Measurements from ENCODE around the gene UTP11.

Gene UTP11

GRCh38 chr1:38045401-38046332 is 33.1 kb downstream of the UTP11 start:
- DNase-seq (ENCODE audit: low read depth, low spot score) = peak; percentile 80

- DNase-seq (ENCODE audit: low read depth, low spot score) = no peak
These were observed 33.9 kb downstream of the UTP11 start, which contains the start of gene POU3F1 for GRCh38 chr1:38046333-38046883. Gene POU3F1 (minus strand): TSS chr1:38046793. CDS start chr1:38046743, 50 bp downstream.

GRCh38 chr1:38046884-38047602 is 34.5 kb downstream of the UTP11 start:
- peak; percentile 71 for DNase-seq (ENCODE audit: low read depth, low spot score)

GRCh38 chr1:38047603-38048141 is 35.1 kb downstream of the UTP11 start:
- peak; percentile 80 for DNase-seq (ENCODE audit: low read depth, low spot score)

- DNase-seq (ENCODE audit: low read depth, low spot score) = no peak
These were observed 38.0 kb downstream of the UTP11 start for GRCh38 chr1:38050397-38051078.

- no peak for DNase-seq (ENCODE audit: low read depth, low spot score)
These were observed 38.6 kb downstream of the UTP11 start for GRCh38 chr1:38051079-38051543.

- peak; percentile 75 for DNase-seq (ENCODE audit: low read depth, low spot score)
These were observed 40.3 kb downstream of the UTP11 start for GRCh38 chr1:38052750-38053415.

GRCh38 chr1:38053416-38054091 is 41.0 kb downstream of the UTP11 start:
- no peak for DNase-seq (ENCODE audit: low read depth, low spot score)

GRCh38 chr1:38055398-38055797 is 42.9 kb downstream of the UTP11 start:
- no peak for DNase-seq (ENCODE audit: low read depth, low spot score)

GRCh38 chr1:38055965-38056364 is 43.4 kb downstream of the UTP11 start:
- no peak for DNase-seq (ENCODE audit: low read depth, low spot score)

- no peak for DNase-seq (ENCODE audit: low read depth, low spot score)
These were observed 47.2 kb downstream of the UTP11 start for GRCh38 chr1:38059635-38060250.

- DNase-seq (ENCODE audit: low read depth, low spot score) = no peak
These were observed 48.0 kb downstream of the UTP11 start for GRCh38 chr1:38060498-38060897.

- DNase-seq (ENCODE audit: low read depth, low spot score) = no peak
These were observed 48.8 kb downstream of the UTP11 start for GRCh38 chr1:38061290-38061689.

- DNase-seq (ENCODE audit: low read depth, low spot score) = no peak
These were observed 49.4 kb downstream of the UTP11 start for GRCh38 chr1:38061883-38062328.

GRCh38 chr1:38062361-38063288 is 50.1 kb downstream of the UTP11 start:
- no peak for DNase-seq (ENCODE audit: low read depth, low spot score)

GRCh38 chr1:38063616-38064015 is 51.1 kb downstream of the UTP11 start:
- DNase-seq (ENCODE audit: low read depth, low spot score) = no peak

GRCh38 chr1:38064197-38064903 is 51.8 kb downstream of the UTP11 start:
- peak; percentile 53 for DNase-seq (ENCODE audit: low read depth, low spot score)
